ENCODE results near the gene GGCT. TPM values are rescaled to one million over a fixed set of nuclear protein-coding genes. Genes with fewer than 3 reads are reported as not detected.

The GGCT gene
- polyA plus RNA-seq, 1 donor (not counting 4 experiments of a cell fraction or from before 2014, with no cell fraction given): 59.8 TPM

DNA sequence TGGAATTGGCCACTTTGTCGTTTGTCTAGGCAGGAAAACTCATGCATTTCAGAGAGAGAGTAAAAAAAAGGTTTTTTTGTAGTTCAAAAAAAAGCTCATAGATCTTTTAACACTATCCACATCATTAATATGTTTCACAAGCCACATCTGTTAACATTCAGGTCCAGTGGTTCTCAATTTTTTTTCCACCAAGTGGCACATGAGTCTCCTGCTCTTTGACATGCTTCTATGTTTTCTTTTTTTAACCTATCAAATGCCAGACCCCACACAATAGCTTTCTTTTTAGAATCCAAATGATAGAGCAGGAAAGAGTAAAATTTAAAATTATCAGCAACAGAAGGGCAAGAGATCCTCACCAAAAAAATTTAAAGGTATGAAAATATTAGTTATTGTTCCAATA lies 46.3 kb downstream of the GGCT start:
- Histone ChIP-seq H3K4me3 (ENCODE audit: control insufficient read depth in 2 of 3, extremely low read depth in 1 of 3, insufficient read depth in 2 of 3, low read depth in 1 of 3, low read length in 3 of 3) (no peak overlapping the region), H3K27me3 (ENCODE audit: control insufficient read depth, extremely low read depth, insufficient read depth, low read length) (no peaks in the 10 kb centered on the region), H3K9me3 (ENCODE audit: control insufficient read depth, low read depth, low read length) (no peaks in the 10 kb centered on the region), H3K36me3 (ENCODE audit: control insufficient read depth in 2 of 2, extremely low read depth in 1 of 2, insufficient read depth in 2 of 2, low read length in 2 of 2) (peaks cover 9% of the 10 kb centered on the region in 2 experiments), H2AFZ (ENCODE audit: control insufficient read depth, low read length) (no peak overlapping the region), H3K79me2 (ENCODE audit: control insufficient read depth, insufficient read depth, low read length) (no peaks in the 10 kb centered on the region), H3K27ac (ENCODE audit: control insufficient read depth, insufficient read depth, low read length) (no peak overlapping the region), H3K9me1 (ENCODE audit: control insufficient read depth, extremely low read depth, insufficient read depth, low read length) (no peaks in the 10 kb centered on the region), H3K4me1 (ENCODE audit: control insufficient read depth, extremely low read depth, insufficient read depth, low read length) (no peaks in the 10 kb centered on the region), H3K9ac (ENCODE audit: control insufficient read depth, extremely low read depth, insufficient read depth, low read length) (no peak overlapping the region), H3K4me2 (ENCODE audit: control insufficient read depth, extremely low read depth, insufficient read depth, low read depth, low read length) (no peak overlapping the region), H4K20me1 (ENCODE audit: control insufficient read depth, extremely low read depth, insufficient read depth, low read length) (no peaks in the 10 kb centered on the region)
- TF ChIP-seq, protein P1, sequence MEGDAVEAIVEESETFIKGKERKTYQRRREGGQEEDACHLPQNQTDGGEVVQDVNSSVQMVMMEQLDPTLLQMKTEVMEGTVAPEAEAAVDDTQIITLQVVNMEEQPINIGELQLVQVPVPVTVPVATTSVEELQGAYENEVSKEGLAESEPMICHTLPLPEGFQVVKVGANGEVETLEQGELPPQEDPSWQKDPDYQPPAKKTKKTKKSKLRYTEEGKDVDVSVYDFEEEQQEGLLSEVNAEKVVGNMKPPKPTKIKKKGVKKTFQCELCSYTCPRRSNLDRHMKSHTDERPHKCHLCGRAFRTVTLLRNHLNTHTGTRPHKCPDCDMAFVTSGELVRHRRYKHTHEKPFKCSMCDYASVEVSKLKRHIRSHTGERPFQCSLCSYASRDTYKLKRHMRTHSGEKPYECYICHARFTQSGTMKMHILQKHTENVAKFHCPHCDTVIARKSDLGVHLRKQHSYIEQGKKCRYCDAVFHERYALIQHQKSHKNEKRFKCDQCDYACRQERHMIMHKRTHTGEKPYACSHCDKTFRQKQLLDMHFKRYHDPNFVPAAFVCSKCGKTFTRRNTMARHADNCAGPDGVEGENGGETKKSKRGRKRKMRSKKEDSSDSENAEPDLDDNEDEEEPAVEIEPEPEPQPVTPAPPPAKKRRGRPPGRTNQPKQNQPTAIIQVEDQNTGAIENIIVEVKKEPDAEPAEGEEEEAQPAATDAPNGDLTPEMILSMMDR (optimal IDR thresholded peaks at IDR 0.05 in 1 of 3, IDR thresholded peaks at IDR 0.05 in 1 of 3, conservative IDR thresholded peaks at IDR 0.05 in 1 of 3; ENCODE audit: extremely low read depth in 1 of 3, insufficient read depth in 2 of 3, low read length in 3 of 3): no peak
- no peak for TF ChIP-seq EZH2 (IDR thresholded peaks at IDR 0.05; ENCODE audit: low read length)
- FAIRE-seq (no peak), DNase-seq (ENCODE audit: low read depth, low spot score) (no peak)
- dilution Hi-C loops (cut with MboI; ENCODE audit: extremely low pct_ligation_motif_present, low sequenced_read_pairs): no loop called here

DNA sequence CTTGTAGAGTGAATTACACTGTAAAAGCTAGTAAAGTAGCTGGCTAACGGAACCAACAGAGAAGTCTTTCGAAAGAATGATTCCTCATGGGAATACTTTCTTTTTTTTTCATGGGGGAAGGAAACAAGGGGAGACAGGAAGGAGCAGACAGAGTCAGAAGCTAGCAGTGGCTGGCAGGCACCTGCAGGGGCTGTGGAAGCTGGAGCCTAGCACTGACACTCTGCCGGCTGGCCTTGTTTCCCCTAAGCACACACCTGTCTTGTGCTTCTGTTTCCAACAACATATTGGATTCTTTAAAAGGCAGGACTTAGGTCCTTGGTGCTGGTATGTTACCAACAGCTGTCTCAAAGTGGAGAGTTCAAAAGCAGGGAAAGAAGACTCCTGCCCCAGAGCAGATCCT lies 50.7 kb downstream of the GGCT start:
- TF ChIP-seq EZH2 (IDR thresholded peaks at IDR 0.05; ENCODE audit: low read length): no peak
- TF ChIP-seq, protein P1 (optimal IDR thresholded peaks at IDR 0.05 in 1 of 3, IDR thresholded peaks at IDR 0.05 in 1 of 3, conservative IDR thresholded peaks at IDR 0.05 in 1 of 3; ENCODE audit: extremely low read depth in 1 of 3, insufficient read depth in 2 of 3, low read length in 3 of 3): no peak
- Histone ChIP-seq H3K9ac (ENCODE audit: control insufficient read depth, extremely low read depth, insufficient read depth, low read length) (no peak overlapping the region), H3K27me3 (ENCODE audit: control insufficient read depth, extremely low read depth, insufficient read depth, low read length) (no peaks in the 10 kb centered on the region), H3K4me2 (ENCODE audit: control insufficient read depth, extremely low read depth, insufficient read depth, low read depth, low read length) (no peak overlapping the region), H3K4me3 (ENCODE audit: control insufficient read depth in 2 of 3, extremely low read depth in 1 of 3, insufficient read depth in 2 of 3, low read depth in 1 of 3, low read length in 3 of 3) (no peak overlapping the region), H3K4me1 (ENCODE audit: control insufficient read depth, extremely low read depth, insufficient read depth, low read length) (no peaks in the 10 kb centered on the region), H4K20me1 (ENCODE audit: control insufficient read depth, extremely low read depth, insufficient read depth, low read length) (no peaks in the 10 kb centered on the region), H3K27ac (ENCODE audit: control insufficient read depth, insufficient read depth, low read length) (no peak overlapping the region), H3K9me3 (ENCODE audit: control insufficient read depth, low read depth, low read length) (no peaks in the 10 kb centered on the region), H3K9me1 (ENCODE audit: control insufficient read depth, extremely low read depth, insufficient read depth, low read length) (no peaks in the 10 kb centered on the region), H3K79me2 (ENCODE audit: control insufficient read depth, insufficient read depth, low read length) (no peaks in the 10 kb centered on the region), H2AFZ (ENCODE audit: control insufficient read depth, low read length) (no peak overlapping the region), H3K36me3 (ENCODE audit: control insufficient read depth in 2 of 2, extremely low read depth in 1 of 2, insufficient read depth in 2 of 2, low read length in 2 of 2) (peaks cover 16 to 19% of the 10 kb centered on the region in 2 experiments)
- dilution Hi-C loops (cut with MboI; ENCODE audit: extremely low pct_ligation_motif_present, low sequenced_read_pairs): no loop called here
- DNase-seq (ENCODE audit: low read depth, low spot score): no peak
- FAIRE-seq: no peak
